Measurements from ENCODE around the gene CAPN9. TPM values are rescaled to one million over a fixed set of nuclear protein-coding genes. Genes with fewer than 3 reads are reported as not detected.

The CAPN9 gene
- total and polyA plus RNA-seq, 8 donors = 0.08 to 0.73 (median 0.28) TPM; not detected in 5

DNA sequence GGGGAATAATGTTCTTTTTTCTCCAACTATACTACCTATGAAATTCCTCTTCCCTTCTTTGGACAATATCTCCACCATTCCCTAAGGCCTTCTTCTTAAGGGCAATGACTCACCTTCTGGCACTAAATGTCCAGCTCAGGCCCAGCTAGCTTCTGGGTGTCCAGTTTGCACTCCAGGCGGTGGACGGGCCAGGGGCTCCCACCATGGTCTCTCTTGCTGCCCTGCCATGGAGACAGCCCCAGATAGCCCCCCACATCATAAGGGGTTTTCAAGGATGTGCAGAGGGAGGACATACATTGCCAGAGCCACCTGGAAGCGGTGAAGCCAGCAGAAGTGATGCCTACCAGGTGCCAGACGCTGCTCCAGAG, 77.3 kb downstream of the CAPN9 start:
- FAIRE-seq = no peak
- Histone ChIP-seq H3K36me3 (no peaks in the 10 kb centered on the region), H3K4me3 (no peak overlapping the region), H3K4me1 (peaks cover 28 to 44% (median 28%) of the 10 kb centered on the region in 3 donors), H3K9me3 (no peaks in the 10 kb centered on the region), H3K27ac (peak overlapping the region; percentile 70 to 94 (median 90)), H3K27me3 (no peaks in the 10 kb centered on the region)
- DNase-seq = peak in 4 of 6 donors; percentile 27 to 48 (median 38)
- WGBS, 2 donors = 58 to 75% methylated on average over 4 of the region's 4 CpGs
- ATAC-seq = peak; percentile 44 to 56 (median 47)
- TF ChIP-seq, protein P1, sequence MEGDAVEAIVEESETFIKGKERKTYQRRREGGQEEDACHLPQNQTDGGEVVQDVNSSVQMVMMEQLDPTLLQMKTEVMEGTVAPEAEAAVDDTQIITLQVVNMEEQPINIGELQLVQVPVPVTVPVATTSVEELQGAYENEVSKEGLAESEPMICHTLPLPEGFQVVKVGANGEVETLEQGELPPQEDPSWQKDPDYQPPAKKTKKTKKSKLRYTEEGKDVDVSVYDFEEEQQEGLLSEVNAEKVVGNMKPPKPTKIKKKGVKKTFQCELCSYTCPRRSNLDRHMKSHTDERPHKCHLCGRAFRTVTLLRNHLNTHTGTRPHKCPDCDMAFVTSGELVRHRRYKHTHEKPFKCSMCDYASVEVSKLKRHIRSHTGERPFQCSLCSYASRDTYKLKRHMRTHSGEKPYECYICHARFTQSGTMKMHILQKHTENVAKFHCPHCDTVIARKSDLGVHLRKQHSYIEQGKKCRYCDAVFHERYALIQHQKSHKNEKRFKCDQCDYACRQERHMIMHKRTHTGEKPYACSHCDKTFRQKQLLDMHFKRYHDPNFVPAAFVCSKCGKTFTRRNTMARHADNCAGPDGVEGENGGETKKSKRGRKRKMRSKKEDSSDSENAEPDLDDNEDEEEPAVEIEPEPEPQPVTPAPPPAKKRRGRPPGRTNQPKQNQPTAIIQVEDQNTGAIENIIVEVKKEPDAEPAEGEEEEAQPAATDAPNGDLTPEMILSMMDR (IDR thresholded peaks at IDR 0.05) = no peak
- intact Hi-C loops (cut with DNase I) = no loop called here

DNA sequence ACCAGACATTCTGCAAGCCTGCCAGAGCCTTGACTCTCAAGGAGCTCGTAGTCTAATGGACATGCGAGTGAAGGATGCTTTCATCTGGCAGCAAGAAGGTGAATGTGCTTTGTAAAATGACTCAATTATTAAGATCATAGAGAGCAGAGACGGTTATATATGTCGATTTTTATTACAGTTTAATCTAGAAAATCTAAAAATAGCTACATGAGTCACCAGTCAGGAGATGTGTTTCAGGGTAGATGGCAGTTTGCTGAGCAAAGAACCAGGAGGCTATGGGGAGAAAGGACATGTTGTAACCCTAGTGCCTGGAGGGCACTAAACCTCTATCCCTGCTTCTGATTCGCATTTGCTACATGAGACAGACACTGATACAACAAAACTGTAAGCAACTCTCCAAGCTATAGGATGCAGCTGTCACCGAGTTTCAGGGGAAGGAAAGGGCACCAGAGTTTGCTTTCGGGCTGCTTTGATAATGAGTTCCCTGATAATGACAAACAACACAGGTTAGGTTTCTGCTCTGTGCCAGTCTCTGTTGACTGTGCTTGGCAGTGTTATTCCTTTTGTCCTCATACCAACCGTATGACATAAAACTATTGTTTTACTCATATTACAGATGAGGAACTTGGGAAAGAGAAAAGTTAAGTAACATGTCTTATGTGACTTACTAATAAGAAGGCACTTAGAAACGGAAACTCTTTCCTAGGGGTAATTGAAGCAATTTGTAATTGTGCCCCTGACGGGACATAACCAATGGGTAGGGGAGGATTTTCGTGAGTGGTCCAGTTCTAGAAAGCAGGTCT, 77.9 kb downstream of the CAPN9 start:
- Histone ChIP-seq H3K36me3 (no peaks in the 10 kb centered on the region), H3K9me3 (no peaks in the 10 kb centered on the region), H3K27ac (peak overlapping the region; percentile 70 to 94 (median 90)), H3K4me1 (peaks cover 28 to 44% (median 28%) of the 10 kb centered on the region in 3 donors), H3K27me3 (no peaks in the 10 kb centered on the region), H3K4me3 (no peak overlapping the region)
- intact Hi-C loops (cut with DNase I) = no loop called here
- ATAC-seq (peak; percentile 81 to 86 (median 84)), DNase-seq (peak in 3 of 6 donors; percentile 39 to 49 (median 43)), FAIRE-seq (no peak)
- 16 to 19% methylated on average over 11 of the region's 11 CpGs for WGBS, 2 donors
- TF ChIP-seq, protein P1 (IDR thresholded peaks at IDR 0.05) = no peak

DNA sequence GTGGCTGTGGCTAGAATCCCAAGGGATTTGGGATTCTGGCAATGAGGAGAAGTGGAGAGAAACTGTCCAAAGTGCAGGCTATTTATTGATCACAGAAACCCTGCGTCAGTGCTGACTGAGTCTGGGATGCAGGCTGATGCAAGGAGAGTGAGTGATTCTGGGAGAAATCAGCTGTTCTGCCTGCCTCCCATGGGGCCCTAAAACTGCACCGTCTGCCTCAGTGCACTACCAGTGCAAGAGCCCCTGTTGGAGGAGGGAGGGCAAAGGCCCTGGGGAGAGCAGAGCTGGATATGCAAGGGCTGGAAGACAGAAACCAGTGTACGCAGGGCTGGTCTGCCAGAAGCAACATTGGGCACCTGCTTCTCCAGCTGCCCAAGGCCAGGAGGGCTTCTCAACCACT, 78.6 kb downstream of the CAPN9 start:
- ATAC-seq (peak; percentile 5 to 39 (median 19)), DNase-seq (peak in 1 of 6 donors; percentile 32), FAIRE-seq (no peak)
- H3K4me1 ChIP-seq = peaks cover 28 to 44% (median 28%) of the 10 kb centered on the region in 3 donors
- H3K9me3 ChIP-seq = no peaks in the 10 kb centered on the region
- no peak overlapping the region for H3K4me3 ChIP-seq
- intact Hi-C loops (cut with DNase I) = no loop called here
- 26 to 56% methylated on average over 3 of the region's 3 CpGs for WGBS, 2 donors
- H3K27ac ChIP-seq = peak overlapping the region; percentile 70 to 94 (median 90)
- no peaks in the 10 kb centered on the region for H3K27me3 ChIP-seq
- TF ChIP-seq, protein P1 (IDR thresholded peaks at IDR 0.05) = no peak
- H3K36me3 ChIP-seq = no peaks in the 10 kb centered on the region

DNA sequence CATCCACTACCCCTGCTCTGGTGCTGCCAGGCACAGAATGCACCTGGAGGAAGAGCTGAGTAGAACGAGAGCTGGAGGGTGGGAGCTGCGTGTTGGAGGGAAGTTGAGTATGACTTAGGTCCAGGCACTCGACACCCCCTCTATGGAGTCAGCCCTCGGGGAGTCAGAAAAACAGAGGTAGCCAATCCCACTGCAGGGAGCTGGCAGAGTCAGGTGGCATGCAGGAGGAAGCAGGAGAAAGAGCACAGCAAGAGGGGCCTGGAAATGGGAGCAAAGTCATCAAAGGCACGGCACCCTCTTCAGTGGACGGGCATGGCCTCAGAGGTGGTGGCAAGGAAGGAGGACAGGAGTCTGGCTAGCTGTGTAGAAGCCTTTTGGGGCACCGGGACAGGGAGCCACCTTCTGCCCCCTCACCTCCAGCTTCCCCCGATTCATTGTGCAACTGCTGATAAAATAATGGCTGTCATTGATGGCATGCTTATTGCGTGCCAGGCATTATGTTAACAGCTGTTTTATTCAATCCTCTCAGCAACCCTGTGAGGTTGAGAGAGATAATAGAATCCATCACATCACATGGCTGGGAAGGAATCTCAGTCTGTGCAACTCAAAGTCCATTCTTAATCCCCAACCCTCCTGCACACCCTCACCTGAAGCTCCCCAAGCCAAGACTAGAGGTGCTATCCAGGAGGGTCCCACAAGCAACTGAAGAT, 79.1 kb downstream of the CAPN9 start:
- ATAC-seq = no peak
- Histone ChIP-seq H3K36me3 (no peaks in the 10 kb centered on the region), H3K4me3 (no peak overlapping the region), H3K9me3 (no peaks in the 10 kb centered on the region), H3K27ac (peak overlapping the region; percentile 70 to 94 (median 90)), H3K27me3 (no peaks in the 10 kb centered on the region), H3K4me1 (peaks cover 28 to 44% (median 28%) of the 10 kb centered on the region in 3 donors)
- intact Hi-C loops (cut with DNase I) = no loop called here
- TF ChIP-seq, protein P1 (IDR thresholded peaks at IDR 0.05) = no peak
- WGBS, 2 donors = 81 to 86% methylated on average over 9 of the region's 9 CpGs
- no peak for FAIRE-seq
- DNase-seq = no peak
